Measurements from ENCODE around the gene MRPL48.

Gene MRPL48

GRCh38 chr11:73830261-73830660 is 42.6 kb downstream of the MRPL48 start:
- DNase-seq (ENCODE audit: low read depth), result no peak
- TF ChIP-seq, protein P1, sequence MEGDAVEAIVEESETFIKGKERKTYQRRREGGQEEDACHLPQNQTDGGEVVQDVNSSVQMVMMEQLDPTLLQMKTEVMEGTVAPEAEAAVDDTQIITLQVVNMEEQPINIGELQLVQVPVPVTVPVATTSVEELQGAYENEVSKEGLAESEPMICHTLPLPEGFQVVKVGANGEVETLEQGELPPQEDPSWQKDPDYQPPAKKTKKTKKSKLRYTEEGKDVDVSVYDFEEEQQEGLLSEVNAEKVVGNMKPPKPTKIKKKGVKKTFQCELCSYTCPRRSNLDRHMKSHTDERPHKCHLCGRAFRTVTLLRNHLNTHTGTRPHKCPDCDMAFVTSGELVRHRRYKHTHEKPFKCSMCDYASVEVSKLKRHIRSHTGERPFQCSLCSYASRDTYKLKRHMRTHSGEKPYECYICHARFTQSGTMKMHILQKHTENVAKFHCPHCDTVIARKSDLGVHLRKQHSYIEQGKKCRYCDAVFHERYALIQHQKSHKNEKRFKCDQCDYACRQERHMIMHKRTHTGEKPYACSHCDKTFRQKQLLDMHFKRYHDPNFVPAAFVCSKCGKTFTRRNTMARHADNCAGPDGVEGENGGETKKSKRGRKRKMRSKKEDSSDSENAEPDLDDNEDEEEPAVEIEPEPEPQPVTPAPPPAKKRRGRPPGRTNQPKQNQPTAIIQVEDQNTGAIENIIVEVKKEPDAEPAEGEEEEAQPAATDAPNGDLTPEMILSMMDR (conservative IDR thresholded peaks at IDR 0.05; ENCODE audit: control insufficient read depth, insufficient read depth, low read depth, low read length), result no peak
- no peak overlapping the region for H3K4me3 ChIP-seq (ENCODE audit: control insufficient read depth, low read depth, low read length)

- TF ChIP-seq, protein P1 (conservative IDR thresholded peaks at IDR 0.05; ENCODE audit: control insufficient read depth, insufficient read depth, low read depth, low read length), result no peak
- H3K4me3 ChIP-seq (ENCODE audit: control insufficient read depth, low read depth, low read length), result no peak overlapping the region
- DNase-seq (ENCODE audit: low read depth), result no peak
Observed at GRCh38 chr11:73833067-73833466, 45.4 kb downstream of the MRPL48 start.

DNA sequence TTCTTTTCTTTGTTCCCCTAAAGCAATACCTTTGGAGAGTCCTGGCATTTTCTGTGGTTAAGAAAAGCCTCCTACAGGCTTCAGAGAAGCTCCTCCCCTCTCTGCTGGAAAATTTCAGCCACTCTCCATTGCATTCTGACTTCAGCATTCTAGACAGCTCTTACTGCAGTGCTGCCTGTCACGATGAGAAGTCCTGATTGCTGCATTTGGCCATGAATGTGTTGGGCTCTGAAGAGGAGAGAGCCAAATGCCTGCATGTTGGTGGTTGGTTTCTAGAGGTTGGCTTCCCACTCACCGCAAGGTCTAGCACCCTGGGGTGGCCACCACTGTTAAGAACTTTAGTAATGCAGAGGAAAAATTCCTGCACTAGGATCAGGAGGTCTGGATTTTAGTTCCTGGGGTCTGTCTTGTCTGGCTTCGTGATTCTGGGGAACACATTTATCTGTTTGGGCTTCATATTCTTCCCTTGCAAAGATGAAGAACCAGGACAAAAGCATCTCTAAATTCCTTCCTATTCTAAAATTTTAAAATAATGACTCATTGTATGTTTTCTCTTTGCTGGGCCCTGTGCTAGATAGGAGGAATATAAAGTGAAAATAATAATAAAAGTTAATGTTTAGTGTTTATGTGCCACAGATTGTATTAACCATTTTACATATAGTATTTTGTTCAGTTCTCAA is 50.9 kb downstream of the MRPL48 start:
- DNase-seq (ENCODE audit: low read depth), result no peak
- TF ChIP-seq, protein P1 (conservative IDR thresholded peaks at IDR 0.05; ENCODE audit: control insufficient read depth, insufficient read depth, low read depth, low read length), result no peak
- H3K4me3 ChIP-seq (ENCODE audit: control insufficient read depth, low read depth, low read length), result no peak overlapping the region

- no peak for DNase-seq (ENCODE audit: low read depth)
- TF ChIP-seq, protein P1 (conservative IDR thresholded peaks at IDR 0.05; ENCODE audit: control insufficient read depth, insufficient read depth, low read depth, low read length), result no peak
Observed at GRCh38 chr11:73839123-73839457, 51.4 kb downstream of the MRPL48 start.

GRCh38 chr11:73851046-73851764 is 63.5 kb downstream of the MRPL48 start:
- TF ChIP-seq, protein P1 (conservative IDR thresholded peaks at IDR 0.05; ENCODE audit: control insufficient read depth, insufficient read depth, low read depth, low read length), result no peak
- DNase-seq (ENCODE audit: low read depth), result no peak

More at GRCh38 chr11:73839123-73839457, 51.4 kb downstream of the MRPL48 start:
- no peak overlapping the region for H3K4me3 ChIP-seq (ENCODE audit: control insufficient read depth, low read depth, low read length)

DNA sequence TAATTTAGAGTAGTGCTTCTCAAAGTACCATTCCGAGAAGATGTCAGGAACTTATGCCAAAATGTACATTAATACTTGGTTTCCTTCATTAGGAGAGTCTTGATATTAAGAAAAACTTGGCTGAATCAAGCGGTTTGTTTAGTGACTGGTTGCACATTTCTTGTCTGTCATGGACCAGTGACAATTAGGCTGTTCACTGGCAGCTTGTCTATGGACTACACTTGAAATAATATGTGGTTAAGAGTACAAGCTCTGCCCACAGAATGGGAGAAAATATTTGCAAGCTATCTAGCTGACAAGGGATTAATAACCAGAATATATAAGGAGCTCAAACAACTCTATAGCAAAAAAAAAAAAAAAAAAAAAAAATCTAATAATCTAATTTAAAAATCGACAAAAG is 64.4 kb downstream of the MRPL48 start:
- TF ChIP-seq, protein P1 (conservative IDR thresholded peaks at IDR 0.05; ENCODE audit: control insufficient read depth, insufficient read depth, low read depth, low read length), result no peak
- H3K4me3 ChIP-seq (ENCODE audit: control insufficient read depth, low read depth, low read length), result no peak overlapping the region
- DNase-seq (ENCODE audit: low read depth), result no peak

More at GRCh38 chr11:73851046-73851764, 63.5 kb downstream of the MRPL48 start:
- H3K4me3 ChIP-seq (ENCODE audit: control insufficient read depth, low read depth, low read length), result no peak overlapping the region
